GM15510 (cell line): Measurements from ENCODE around the gene SMAD1.

Experiments used
- POLR2A ChIP-seq: IDR thresholded peaks from 3 replicates; pipeline ENCODE4 v1.6.1; 2011; ENCODE audit warnings: borderline replicate concordance; ENCODE audit not compliant: insufficient read length; ENCODE audit errors: extremely low read depth

Gene SMAD1

DNA sequence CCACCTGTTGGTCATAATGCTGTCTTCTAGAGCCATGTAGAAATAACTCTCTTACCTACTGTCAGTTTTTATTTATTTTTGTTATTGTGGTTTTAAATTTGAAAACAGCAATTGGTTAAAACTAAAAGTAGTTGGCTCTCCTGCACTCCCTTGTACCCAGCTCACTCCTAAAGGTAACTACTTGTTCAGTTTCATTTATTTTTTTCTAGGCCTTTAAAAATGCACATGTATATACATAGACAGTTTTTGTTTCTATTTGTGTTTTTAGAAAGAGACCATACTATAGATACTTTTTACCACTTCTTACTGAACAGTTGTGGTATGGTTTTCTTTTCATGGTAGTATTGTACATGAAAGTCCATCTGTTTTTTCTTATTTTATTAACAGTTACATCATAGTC lies 16.8 kb downstream of the SMAD1 start:
- TF ChIP-seq POLR2A: no peak

GRCh38 chr4:145501051-145501660 lies 19.5 kb downstream of the SMAD1 start:
- TF ChIP-seq POLR2A: no peak

GRCh38 chr4:145502809-145503208 lies 21.2 kb downstream of the SMAD1 start:
- TF ChIP-seq POLR2A: no peak

GRCh38 chr4:145503486-145504072 lies 21.9 kb downstream of the SMAD1 start:
- no peak for TF ChIP-seq POLR2A

DNA sequence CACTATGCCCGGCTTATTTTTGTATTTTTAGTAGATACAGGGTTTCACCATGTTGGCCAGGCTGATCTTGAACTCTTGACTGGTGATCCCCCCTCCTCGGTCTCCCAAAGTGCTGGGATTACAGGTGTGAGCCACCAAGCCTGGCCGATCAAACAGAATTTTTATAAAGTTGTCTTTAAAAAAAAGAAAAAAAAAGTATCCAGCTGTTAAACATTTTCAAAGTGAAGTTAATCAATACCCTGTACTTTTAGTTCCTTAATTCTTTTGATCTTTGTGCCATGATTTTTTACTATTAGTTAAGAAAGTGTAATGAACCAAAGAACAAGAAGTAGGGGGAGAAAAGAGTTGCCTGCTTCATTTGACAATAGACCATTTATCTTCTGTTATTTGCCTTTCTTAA lies 24.3 kb downstream of the SMAD1 start:
- no peak for TF ChIP-seq POLR2A

DNA sequence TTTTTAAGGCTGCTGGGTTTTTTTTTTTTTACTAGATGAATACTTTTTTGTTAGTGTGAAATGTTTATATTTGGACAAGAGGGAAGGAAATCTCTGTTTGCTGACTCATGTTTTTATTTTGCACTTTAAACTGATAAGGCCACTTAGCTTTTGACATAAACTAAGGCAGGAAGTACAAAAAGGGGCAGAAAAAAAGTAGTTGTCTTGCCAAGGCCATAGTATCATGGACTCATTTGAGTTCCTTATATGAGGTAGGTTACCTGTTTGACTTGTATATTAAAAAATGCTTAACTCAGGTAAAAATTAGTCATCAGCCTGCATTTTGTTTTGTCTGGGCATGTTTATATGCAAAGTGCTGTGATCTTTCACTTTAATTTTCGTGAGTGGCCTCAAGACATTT lies 26.0 kb downstream of the SMAD1 start:
- no peak for TF ChIP-seq POLR2A

DNA sequence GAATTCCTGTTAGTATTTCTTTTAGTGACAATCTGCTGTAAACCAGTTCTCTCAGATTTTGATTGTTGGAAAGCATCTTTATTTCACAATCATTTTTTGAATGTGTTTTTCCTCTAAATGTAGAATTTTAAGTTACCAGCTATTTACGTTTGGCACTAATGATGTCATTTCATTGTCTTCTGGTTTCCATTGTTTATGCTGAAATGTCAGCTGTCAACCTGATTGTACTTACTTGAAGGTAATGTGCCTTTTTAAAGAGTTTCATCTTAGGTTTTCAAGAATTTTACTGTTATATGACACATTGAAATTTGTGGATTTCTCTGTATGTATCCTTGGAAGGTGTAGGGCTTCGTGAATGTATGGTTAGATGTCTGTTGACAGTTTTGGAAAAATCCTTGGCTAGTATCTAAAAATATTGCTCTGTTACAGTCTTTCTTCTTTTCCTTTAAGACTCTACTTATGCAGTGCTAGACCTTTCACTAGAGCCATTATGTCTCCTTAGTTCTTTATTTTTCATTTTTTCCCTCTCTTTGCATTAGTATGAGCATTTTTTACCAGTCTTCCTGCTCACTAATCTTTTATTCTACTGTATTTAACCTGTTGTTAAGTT lies 30.4 kb downstream of the SMAD1 start:
- TF ChIP-seq POLR2A: no peak

DNA sequence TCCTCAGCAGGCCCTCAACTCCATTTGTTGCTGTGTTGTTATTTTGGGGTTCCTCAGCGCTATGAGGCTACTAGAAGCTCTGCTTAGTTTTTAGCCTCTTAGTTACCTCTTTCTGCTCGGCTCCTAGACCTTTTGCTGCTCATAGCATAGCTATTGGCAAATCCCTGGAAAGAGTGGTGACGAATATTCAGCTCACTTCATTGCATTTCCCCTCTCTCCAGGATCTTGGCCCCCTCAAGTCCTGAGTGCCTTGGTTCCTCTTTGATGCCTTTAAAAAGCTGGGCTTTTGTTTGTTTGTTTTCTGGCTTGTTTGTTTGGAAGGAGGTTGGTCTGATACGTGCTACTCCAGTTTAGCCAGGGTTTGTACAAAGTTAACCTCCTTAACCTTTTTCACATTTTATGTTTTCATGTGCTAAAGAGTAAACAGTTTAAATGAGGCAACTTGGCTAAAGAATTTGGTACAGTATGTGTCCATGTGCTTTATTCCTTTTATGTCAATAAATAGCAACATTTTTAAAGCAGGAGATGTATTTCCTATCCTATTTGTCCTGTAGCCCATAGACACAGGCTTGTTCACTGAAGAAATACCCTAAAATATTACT lies 31.5 kb downstream of the SMAD1 start:
- TF ChIP-seq POLR2A: no peak

GRCh38 chr4:145520172-145520571 lies 38.5 kb downstream of the SMAD1 start:
- no peak for TF ChIP-seq POLR2A

DNA sequence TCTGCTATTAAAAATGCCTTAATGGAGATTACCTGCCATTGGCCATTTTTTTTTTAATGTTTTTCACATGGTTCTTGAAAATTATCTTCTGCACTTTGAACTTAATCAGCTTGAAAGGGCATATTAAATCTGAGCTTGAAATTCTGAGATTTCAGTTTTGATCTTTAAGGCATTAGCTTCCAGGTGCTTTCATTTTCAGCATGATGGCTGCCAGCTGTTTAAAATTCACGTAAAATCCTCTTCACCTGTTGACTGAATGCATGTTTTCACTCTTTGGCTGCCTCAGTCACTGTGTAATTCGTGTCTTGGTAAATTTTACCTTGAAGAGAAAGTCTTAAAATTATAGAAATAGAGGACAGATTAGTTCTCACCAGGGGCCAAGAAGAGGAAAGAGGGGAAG lies 39.6 kb downstream of the SMAD1 start:
- no peak for TF ChIP-seq POLR2A

- no peak for TF ChIP-seq POLR2A
These were observed 41.5 kb downstream of the SMAD1 start for GRCh38 chr4:145523117-145523516.

GRCh38 chr4:145524552-145524951 lies 42.9 kb downstream of the SMAD1 start:
- TF ChIP-seq POLR2A: no peak

- TF ChIP-seq POLR2A: no peak
These were observed 43.7 kb downstream of the SMAD1 start for GRCh38 chr4:145525291-145525740.

DNA sequence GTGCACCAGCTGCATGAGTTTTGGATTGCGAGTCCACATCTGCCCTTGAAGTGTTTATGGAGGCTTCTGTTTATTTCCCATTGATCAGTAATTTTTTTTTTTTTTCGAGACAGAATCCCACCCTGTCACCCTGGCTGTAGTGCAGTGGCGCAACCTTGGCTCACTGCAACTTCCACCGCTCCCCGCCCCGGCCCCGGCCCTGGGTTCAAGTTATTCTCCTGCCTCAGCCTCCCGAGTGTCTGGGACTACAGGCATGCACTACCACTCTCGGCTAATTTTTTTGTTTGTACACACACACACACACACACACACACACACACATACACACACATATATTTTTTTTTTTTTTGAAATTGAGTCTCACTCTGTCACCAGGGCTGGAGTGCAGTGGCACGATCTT lies 46.1 kb downstream of the SMAD1 start:
- TF ChIP-seq POLR2A: no peak

- no peak for TF ChIP-seq POLR2A
These were observed 46.9 kb downstream of the SMAD1 start for GRCh38 chr4:145528601-145529000.

GRCh38 chr4:145530189-145530588 lies 48.5 kb downstream of the SMAD1 start:
- TF ChIP-seq POLR2A: no peak

DNA sequence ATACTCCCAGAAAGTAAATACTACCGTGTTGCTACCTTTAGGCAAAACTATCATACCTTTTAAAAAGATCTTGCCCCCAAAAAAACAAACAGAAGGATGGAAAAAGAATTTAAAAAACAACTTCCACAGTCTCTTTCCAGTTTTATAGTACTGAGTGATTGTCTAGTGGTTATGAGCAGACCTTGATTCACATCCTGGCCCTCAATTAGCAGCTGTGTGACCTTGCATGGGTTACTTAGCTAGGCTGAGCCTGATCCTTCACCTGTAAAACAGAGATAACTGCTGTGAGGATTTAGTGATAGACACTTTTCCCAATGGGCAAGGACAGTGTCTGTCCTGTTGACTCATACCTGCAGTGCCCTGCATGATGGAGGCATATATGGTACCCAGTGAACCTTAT lies 49.0 kb downstream of the SMAD1 start:
- no peak for TF ChIP-seq POLR2A

DNA sequence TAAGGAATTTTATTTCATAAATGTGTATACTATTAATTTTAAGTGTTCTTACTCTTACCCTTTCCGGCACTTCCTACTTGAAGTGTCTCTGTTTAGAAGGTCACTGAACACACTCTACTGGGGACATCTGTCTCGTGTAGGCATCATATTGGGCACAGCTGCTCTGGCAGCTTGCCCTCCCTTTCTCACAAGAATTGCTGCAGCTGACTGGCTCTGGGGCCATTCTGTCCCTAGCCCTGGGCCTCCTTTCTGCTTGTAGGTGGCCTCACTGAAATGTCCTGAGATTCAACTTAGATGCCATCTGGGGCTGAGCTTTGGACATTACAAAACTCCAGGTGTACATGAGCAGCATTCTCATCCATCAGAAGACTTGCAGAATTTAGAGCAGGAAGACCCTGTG lies 49.6 kb downstream of the SMAD1 start:
- TF ChIP-seq POLR2A: no peak
